A673 (cell line): ENCODE results near the gene RAB11FIP4. TPM values are rescaled to one million over a fixed set of nuclear protein-coding genes. Genes with fewer than 3 reads are reported as not detected.

Experiments used
- BruUV-seq: library from RNA; stranded (reverse); fragments of 400-500 nt; replicated peaks from 2 replicates; lab custom pipeline; 2021; lab: Mats Ljungman, UMichigan
- CTCF ChIA-PET: fragments of 300-600 bp; sonication (Branson Sonifier 250); formaldehyde crosslinking; loops from one replicate; lab custom pipeline; 2022; ENCODE audit warnings: antibody characterized with exemption; lab: Charles Lee
- POLR2A ChIA-PET: fragments of 300-600 bp; sonication (Branson Sonifier 250); formaldehyde crosslinking; loops from one replicate; lab custom pipeline; 2022; ENCODE audit warnings: antibody characterized with exemption; ENCODE audit not compliant: low non-redundant PET; lab: Charles Lee
- DNase-seq: peaks from one replicate; pipeline ENCODE4 v3.0.0-alpha.2; 2015; ENCODE audit warnings: low spot score
- H3K27ac ChIP-seq: fragments of 200-600 bp; sonication (generic); 2 replicates; pipeline ENCODE4 v1.5.1; 2016; ENCODE audit warnings: mixed run types, low read depth, mild to moderate bottlenecking, mixed read lengths, antibody characterized with exemption, low read length; ENCODE audit not compliant: poor library complexity, severe bottlenecking
- H3K27me3 ChIP-seq: fragments of 200-600 bp; sonication (generic); replicated peaks from 2 replicates; pipeline ENCODE4 v1.6.1; 2017; ENCODE audit warnings: mixed run types, low read depth, mild to moderate bottlenecking, mixed read lengths, antibody characterized with exemption, low read length; ENCODE audit not compliant: insufficient read depth, poor library complexity
- H3K36me3 ChIP-seq: fragments of 200-600 bp; sonication (generic); 2 replicates; pipeline ENCODE4 v1.6.1; 2016; ENCODE audit warnings: mixed run types, mild to moderate bottlenecking, mixed read lengths, antibody characterized with exemption, low read length; ENCODE audit not compliant: insufficient read depth, poor library complexity, severe bottlenecking
- H3K4me1 ChIP-seq: fragments of 200-600 bp; sonication (generic); 2 replicates; pipeline ENCODE4 v1.6.1; 2017; ENCODE audit warnings: mixed run types, mild to moderate bottlenecking, mixed read lengths, antibody characterized with exemption, low read length; ENCODE audit not compliant: insufficient read depth, poor library complexity, severe bottlenecking
- H3K4me3 ChIP-seq: fragments of 200-600 bp; sonication (generic); 2 replicates; pipeline ENCODE4 v1.5.1; 2016; ENCODE audit warnings: low read depth, mixed run types, mild to moderate bottlenecking, mixed read lengths, low read length; ENCODE audit not compliant: poor library complexity, severe bottlenecking
- H3K9me3 ChIP-seq: fragments of 200-600 bp; sonication (generic); 2 replicates; pipeline ENCODE4 v1.6.1; 2016; ENCODE audit warnings: mixed run types, low read depth, mild to moderate bottlenecking, mixed read lengths, antibody characterized with exemption, low read length; ENCODE audit not compliant: poor library complexity, severe bottlenecking
- EZH2 ChIP-seq: fragments of 200-600 bp; sonication (generic); IDR thresholded peaks from 2 replicates; pipeline ENCODE4 v1.6.1; 2017; ENCODE audit warnings: borderline replicate concordance, low read depth, mild to moderate bottlenecking, mixed read lengths, antibody characterized with exemption, low read length; ENCODE audit not compliant: poor library complexity, severe bottlenecking
- intact Hi-C: fragments of 100-400 bp; cut with micrococcal nuclease; formaldehyde crosslinking; loops from one replicate; pipeline ENCODE4 v1.10.0; 2022; ENCODE audit not compliant: unreplicated experiment
- total RNA-seq: library from RNA; stranded (reverse); gene quantifications from 2 replicates; pipeline ENCODE4 v1.2.3, GENCODE V29; 2021
- TF ChIP-seq, protein P1 (sequence below): fragments of 300-800, 200-600 bp; sonication (generic); conservative IDR thresholded peaks from 2 replicates; pipeline ENCODE4 v1.5.1; 2017; ENCODE audit warnings: low read depth, mild to moderate bottlenecking, antibody characterized with exemption, low read length, moderate library complexity, mixed read lengths

RAB11FIP4 gene
- total RNA-seq, 1 experiment from 2014 or later = 2.4 TPM

DNA sequence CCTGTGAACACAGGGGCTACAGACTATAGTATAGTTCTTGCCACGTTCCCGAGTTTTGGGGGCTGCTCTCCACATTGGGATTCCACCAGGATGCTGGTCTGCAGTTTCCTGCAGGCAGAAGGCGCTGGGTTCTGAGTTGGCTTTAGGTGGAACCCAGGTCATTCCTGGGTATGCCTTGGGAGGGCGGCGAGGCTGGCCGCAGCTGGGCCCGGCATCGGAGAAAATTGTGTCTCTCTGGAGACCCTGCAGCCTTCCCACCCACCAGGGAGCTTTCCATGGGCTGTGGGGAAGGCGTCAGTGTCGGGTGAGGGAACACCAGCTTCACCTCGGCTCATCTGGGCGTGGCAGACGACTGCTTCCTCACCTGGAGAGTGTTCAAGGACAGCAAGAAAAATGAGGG lies 183.6 kb downstream of the RAB11FIP4 start:
- intact Hi-C loops = no loop called here
- ChIA-PET POLR2A (no interaction called here), CTCF (no interaction called here)
- H3K4me3 ChIP-seq = no peak overlapping the region
- no peaks in the 10 kb centered on the region for H3K9me3 ChIP-seq
- TF ChIP-seq EZH2 = no peak
- TF ChIP-seq, protein P1, sequence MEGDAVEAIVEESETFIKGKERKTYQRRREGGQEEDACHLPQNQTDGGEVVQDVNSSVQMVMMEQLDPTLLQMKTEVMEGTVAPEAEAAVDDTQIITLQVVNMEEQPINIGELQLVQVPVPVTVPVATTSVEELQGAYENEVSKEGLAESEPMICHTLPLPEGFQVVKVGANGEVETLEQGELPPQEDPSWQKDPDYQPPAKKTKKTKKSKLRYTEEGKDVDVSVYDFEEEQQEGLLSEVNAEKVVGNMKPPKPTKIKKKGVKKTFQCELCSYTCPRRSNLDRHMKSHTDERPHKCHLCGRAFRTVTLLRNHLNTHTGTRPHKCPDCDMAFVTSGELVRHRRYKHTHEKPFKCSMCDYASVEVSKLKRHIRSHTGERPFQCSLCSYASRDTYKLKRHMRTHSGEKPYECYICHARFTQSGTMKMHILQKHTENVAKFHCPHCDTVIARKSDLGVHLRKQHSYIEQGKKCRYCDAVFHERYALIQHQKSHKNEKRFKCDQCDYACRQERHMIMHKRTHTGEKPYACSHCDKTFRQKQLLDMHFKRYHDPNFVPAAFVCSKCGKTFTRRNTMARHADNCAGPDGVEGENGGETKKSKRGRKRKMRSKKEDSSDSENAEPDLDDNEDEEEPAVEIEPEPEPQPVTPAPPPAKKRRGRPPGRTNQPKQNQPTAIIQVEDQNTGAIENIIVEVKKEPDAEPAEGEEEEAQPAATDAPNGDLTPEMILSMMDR = no peak
- DNase-seq = no peak
- no peaks in the 10 kb centered on the region for H3K4me1 ChIP-seq
- BruUV-seq = no TSS peak
- no peak overlapping the region for H3K27ac ChIP-seq
- no peaks in the 10 kb centered on the region for H3K36me3 ChIP-seq
- no peaks in the 10 kb centered on the region for H3K27me3 ChIP-seq

DNA sequence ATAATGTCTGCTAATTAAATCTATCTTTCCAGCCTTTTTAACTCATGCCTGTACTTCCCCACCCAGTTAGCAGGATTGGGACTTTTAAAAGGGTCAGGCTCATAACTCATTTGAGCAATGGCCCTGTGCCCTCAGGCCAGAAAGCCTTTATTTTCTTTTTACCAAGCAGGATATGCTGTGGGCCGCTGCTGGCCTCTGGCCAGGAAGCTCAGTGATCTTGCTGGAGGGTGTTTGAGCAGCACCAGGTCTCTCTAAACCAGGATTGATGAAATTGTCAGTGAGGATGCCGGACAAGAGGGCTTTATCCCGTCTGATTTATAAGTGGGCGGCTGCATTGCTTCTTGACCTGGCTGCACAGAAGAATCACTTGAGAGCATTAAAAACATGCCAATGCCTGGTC lies 187.8 kb downstream of the RAB11FIP4 start:
- Histone ChIP-seq H3K27ac (no peak overlapping the region), H3K9me3 (no peaks in the 10 kb centered on the region), H3K4me1 (no peaks in the 10 kb centered on the region), H3K4me3 (no peak overlapping the region), H3K27me3 (no peaks in the 10 kb centered on the region), H3K36me3 (no peaks in the 10 kb centered on the region)
- POLR2A ChIA-PET = no interaction called here
- DNase-seq = no peak
- TF ChIP-seq, protein P1 = no peak
- TF ChIP-seq EZH2 = no peak
- CTCF ChIA-PET = no interaction called here
- BruUV-seq = no TSS peak
- intact Hi-C loops = no loop called here

DNA sequence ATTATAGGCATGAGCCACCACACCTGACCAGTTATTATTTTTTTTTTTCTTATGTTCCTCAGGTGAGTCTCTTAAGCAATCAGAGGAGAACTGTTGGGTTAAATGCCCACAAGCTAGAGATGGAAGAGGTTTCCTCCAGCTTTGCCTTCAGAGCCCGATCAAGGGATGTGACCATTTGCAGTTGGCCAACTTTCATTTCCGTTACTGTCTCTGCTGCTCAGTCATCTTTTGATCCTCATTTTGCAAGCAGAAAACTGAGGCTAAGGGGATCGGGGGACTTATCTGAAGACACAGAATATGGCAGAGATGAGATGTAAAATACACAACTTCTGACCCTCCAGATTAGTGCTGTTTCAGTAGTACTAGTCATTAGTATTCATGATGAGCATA lies 188.8 kb downstream of the RAB11FIP4 start:
- no peak for DNase-seq
- H3K27ac ChIP-seq = no peak overlapping the region
- POLR2A ChIA-PET = no interaction called here
- no peaks in the 10 kb centered on the region for H3K4me1 ChIP-seq
- CTCF ChIA-PET = no interaction called here
- H3K9me3 ChIP-seq = no peaks in the 10 kb centered on the region
- no peaks in the 10 kb centered on the region for H3K36me3 ChIP-seq
- no peak overlapping the region for H3K4me3 ChIP-seq
- H3K27me3 ChIP-seq = no peaks in the 10 kb centered on the region
- TF ChIP-seq EZH2 = no peak
- TF ChIP-seq, protein P1 = no peak
- intact Hi-C loops = no loop called here
- BruUV-seq = no TSS peak
